ENCODE measurements around the gene SHFL. TPM values are rescaled to one million over a fixed set of nuclear protein-coding genes. Genes with fewer than 3 reads are reported as not detected.

Gene SHFL
- total RNA-seq, 1 donor: 18.4 TPM

DNA sequence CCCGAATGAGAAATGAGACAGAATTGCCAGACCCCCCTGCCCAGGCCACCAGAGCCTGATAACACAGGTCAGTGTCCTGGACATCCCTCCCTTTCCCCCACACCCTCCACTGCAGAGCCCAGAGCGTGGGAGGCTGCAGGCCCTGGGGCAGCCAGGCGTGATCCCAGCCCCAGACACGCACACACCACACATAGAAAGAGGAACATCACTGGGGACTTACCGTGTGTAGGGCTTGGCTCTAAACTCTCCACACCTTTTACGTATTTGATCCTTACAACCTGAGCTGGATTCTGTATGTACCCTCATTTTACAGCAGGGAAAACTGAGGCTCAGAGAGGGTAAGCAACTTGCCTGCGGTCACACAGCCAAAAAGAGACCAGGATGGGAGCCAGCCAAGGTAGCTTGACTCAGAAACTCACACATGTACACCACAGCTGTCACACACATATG lies 16.7 kb downstream of the SHFL start:
- DNase-seq (ENCODE audit: low read depth): no peak
- no peak overlapping the region for H3K4me3 ChIP-seq (ENCODE audit: low read depth, low read length)
- TF ChIP-seq, protein P1, sequence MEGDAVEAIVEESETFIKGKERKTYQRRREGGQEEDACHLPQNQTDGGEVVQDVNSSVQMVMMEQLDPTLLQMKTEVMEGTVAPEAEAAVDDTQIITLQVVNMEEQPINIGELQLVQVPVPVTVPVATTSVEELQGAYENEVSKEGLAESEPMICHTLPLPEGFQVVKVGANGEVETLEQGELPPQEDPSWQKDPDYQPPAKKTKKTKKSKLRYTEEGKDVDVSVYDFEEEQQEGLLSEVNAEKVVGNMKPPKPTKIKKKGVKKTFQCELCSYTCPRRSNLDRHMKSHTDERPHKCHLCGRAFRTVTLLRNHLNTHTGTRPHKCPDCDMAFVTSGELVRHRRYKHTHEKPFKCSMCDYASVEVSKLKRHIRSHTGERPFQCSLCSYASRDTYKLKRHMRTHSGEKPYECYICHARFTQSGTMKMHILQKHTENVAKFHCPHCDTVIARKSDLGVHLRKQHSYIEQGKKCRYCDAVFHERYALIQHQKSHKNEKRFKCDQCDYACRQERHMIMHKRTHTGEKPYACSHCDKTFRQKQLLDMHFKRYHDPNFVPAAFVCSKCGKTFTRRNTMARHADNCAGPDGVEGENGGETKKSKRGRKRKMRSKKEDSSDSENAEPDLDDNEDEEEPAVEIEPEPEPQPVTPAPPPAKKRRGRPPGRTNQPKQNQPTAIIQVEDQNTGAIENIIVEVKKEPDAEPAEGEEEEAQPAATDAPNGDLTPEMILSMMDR (IDR thresholded peaks at IDR 0.05; ENCODE audit: insufficient read depth, low read length): no peak

DNA sequence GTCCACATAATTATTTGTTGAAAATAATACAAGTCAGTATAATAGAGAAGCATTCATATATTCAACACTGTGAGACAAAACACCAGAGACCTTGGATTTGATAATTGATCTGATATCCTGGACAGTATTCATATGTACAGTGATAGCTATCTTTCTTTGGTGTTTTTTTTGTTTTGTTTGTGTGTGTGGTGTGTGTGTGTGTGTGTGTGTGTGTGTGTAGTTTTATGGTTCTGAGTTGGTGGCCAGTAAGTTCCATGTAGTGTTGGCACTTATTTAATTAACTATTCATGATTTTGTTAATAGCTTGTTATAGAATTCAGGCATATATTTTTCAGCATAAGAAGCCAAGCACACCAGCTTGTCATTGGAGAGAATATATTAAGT lies 18.0 kb downstream of the SHFL start:
- no peak for DNase-seq (ENCODE audit: low read depth)
- H3K4me3 ChIP-seq (ENCODE audit: low read depth, low read length): no peak overlapping the region
- TF ChIP-seq, protein P1 (IDR thresholded peaks at IDR 0.05; ENCODE audit: insufficient read depth, low read length): no peak

DNA sequence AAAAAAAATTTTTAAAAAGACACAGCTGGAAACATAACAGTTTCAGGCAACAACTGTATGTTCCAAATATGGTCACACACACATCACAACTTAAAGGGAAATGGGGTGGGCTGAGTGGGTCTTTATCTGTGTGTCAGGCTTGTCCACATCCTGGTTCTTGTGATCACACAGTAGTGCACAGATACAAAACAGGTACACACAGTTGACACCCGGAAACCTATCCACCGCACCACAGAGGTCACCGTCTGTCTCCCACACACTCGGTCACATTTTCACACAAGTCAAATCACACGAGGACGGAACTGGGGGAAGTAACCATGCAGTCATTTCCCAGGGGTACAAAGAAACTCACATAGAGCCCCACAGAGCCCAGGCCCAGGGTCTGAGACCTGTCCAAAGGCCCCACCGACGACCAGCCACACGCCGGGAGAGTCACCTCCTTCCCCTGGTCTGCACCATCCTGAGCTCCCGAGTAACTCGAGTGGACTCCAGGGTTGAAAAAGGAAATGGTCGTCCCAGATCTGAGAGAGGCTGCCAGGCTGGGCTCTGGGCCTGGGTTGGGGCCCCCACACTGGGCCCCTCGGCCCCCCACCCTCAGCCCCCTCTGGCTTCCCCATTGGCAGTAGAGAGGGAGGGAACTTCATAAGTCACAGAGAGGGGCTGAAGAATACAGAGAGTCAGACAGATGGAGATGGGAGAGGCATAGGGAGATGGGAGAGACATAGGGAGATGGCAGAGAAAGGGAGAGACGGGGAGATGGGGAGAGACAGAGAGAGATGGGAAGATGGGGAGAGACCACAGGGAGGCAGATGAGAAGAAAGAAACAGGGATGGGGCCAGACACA lies 18.8 kb downstream of the SHFL start:
- TF ChIP-seq, protein P1 (IDR thresholded peaks at IDR 0.05; ENCODE audit: insufficient read depth, low read length): no peak
- DNase-seq (ENCODE audit: low read depth): no peak
- H3K4me3 ChIP-seq (ENCODE audit: low read depth, low read length): no peak overlapping the region

DNA sequence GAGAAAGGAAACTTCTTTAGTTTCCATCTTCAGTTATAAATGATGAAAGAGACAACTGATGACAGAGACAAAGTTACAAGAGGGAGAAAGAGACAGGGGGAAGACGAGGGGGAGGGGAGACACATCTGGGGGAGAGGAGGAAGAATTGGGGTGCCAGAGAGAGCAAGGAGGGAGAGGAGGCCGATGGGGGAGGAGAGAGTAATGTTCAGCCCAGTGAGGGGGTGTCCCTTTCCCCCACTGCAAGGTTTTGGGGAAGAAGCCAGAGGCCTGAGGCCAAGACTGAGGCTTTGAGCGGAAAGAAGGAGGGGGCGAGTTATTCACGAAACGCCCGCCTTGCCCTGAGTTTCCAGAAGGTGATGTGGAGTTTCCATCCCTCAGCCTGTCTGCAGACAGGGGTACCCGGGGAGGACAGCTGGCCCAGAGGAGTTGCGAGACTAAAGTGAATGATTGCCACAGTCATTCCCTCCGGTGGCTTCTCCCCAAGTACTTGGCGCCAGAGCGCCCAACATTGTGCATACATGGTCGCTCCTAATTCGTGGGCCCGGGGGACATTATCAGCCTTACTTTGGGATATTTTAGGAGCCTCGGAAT lies 19.5 kb downstream of the SHFL start:
- peak overlapping the region; percentile 46 for H3K4me3 ChIP-seq (ENCODE audit: low read depth, low read length)
- DNase-seq (ENCODE audit: low read depth): no peak
- TF ChIP-seq, protein P1 (IDR thresholded peaks at IDR 0.05; ENCODE audit: insufficient read depth, low read length): no peak

DNA sequence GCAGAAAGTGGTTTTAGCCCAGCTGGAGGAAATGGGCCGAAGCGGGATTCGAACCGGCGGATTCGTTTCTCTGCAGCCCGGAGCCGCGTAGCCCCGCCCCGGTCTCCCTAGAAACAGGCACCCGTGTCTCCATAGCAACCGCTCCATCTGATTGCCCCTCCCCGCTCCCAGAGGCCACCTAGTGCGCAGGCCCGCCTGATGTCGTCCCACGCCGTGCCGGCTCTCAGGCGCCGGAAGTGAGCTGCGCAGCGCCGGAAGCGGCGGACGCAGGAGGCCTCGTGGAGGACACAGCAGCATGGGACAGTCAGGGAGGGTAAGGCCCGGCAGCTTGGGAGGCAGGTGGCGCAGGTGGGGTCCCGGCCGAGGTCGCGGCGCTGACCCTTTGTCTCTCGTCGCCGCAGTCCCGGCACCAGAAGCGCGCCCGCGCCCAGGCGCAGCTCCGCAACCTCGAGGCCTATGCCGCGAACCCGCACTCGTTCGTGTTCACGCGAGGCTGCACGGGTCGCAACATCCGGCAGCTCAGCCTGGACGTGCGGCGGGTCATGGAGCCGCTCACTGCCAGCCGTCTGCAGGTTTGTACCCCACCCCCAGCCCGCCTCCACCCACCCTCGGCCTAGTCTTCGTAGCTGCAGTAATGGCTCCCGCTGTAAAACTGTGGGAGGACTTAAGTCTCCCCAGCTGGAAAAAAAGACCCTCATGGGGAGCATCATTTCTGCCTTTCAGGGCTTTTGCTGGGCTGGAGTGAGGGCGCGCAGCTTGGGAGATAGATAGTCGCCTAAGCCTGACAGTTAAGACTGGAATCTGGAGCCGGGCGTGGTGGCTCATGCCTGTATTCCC lies 20.2 kb downstream of the SHFL start, which contains the start of gene PPAN:
PPAN (plus strand) TSS at position 263 of the 837 bp plus-strand sequence; CDS start at position 296, 33 bp downstream.
- peak within 1 kb of the TSS; percentile 91 for H3K4me3 ChIP-seq (ENCODE audit: low read depth, low read length)
- TF ChIP-seq, protein P1 (IDR thresholded peaks at IDR 0.05; ENCODE audit: insufficient read depth, low read length): no peak
- DNase-seq (ENCODE audit: low read depth): peak; percentile 98

DNA sequence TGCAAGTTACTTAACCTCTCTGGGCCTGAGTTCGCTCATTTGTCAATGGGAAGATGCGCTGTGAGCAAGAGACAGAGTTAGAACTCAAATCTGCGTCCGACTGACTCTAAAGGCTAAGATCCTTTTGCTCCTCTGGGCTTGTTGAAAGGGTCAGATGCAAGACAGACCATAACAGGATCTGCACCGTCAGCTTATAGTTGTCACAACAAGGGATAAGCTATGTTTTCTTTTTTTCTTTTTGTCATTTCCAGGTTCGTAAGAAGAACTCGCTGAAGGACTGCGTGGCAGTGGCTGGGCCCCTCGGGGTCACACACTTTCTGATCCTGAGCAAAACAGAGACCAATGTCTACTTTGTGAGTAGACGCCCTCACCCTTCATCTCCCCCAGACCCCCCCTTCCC lies 21.1 kb downstream of the SHFL start:
- DNase-seq (ENCODE audit: low read depth): no peak
- peak overlapping the region; percentile 91 for H3K4me3 ChIP-seq (ENCODE audit: low read depth, low read length)
- TF ChIP-seq, protein P1 (IDR thresholded peaks at IDR 0.05; ENCODE audit: insufficient read depth, low read length): no peak

Data from fibroblast of the aortic adventitia (primary cell).